ENCODE data around the gene RGS11. TPM values are rescaled to one million over a fixed set of nuclear protein-coding genes. Genes with fewer than 3 reads are reported as not detected.
A peak's percentile ranks its signal among the peaks of the same experiment; 100 is the strongest.

The RGS11 gene
- total and polyA plus RNA-seq, 2 of the 4 experiments (the other 2 are of a cell fraction) = under 0.01 to 0.48 TPM

DNA sequence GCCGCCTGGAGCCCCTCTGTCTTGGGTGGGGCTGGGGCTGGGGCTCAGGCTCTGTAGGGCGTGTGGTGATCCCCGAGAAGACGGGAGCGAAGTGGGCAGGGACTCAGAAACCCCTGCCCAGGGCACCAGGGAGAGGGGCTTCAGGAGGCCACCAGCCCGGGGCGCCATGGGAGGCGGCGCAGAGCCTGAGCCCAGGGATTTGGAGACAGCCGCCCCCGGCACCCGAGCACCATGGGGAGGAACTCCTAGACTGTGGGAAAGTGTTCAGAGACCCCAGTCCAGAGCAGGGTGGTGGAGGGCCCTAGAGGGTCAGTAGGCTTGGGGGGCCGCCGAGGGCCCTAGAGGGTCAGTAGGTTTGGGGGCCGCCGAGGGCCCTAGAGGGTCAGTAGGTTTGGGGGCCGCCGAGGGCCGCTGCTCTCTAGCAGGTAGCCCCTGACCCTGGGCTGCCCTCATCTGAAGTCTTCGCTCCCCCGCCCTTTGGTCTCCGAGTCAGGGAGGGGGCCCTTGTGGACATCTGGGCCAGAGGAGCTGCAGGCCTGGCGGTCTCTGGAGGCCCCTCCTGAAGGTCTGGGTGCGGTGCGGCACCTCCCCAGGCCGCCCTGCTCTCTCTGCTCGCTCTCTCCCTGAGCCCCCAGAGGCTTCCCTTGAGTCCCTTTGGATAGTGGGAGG is 5.4 kb upstream of the RGS11 start:
- Histone ChIP-seq H2AK9ac (replicated peaks; ENCODE audit: low read depth, low read length, poor library complexity) (no peak overlapping the region), H3K27ac (ENCODE audit: insufficient read depth, low read length) (no peak overlapping the region), H4K20me1 (ENCODE audit: insufficient read depth, low read length) (no peaks in the 10 kb centered on the region; the same call in 1 of the 2 replicates), H3K18ac (ENCODE audit: low read depth, low read length) (no peak overlapping the region), H4K8ac (ENCODE audit: low read depth in 2 of 2, low read length in 2 of 2) (no peak overlapping the region), H3K56ac (ENCODE audit: extremely low read depth, insufficient read depth, low read length) (no peak overlapping the region), H2BK120ac (ENCODE audit: low read depth, low read length) (no peak overlapping the region), H3K4me1 (ENCODE audit: control insufficient read depth, insufficient read depth, low read length) (no peaks in the 10 kb centered on the region), H3K23ac (ENCODE audit: low read depth, low read length) (no peak overlapping the region), H4K5ac (ENCODE audit: low read depth, low read length) (no peak overlapping the region), H2BK15ac (ENCODE audit: low read depth, low read length) (no peak overlapping the region), H3K36me3 (ENCODE audit: control insufficient read depth, insufficient read depth, low read length) (no peaks in the 10 kb centered on the region), H4K91ac (ENCODE audit: insufficient read depth, low read depth, low read length) (no peak overlapping the region), H3K27me3 (ENCODE audit: control insufficient read depth, insufficient read depth, low read length) (peaks cover 38% of the 10 kb centered on the region), H3K4me3 (ENCODE audit: insufficient read depth, low read depth, low read length) (no peak overlapping the region), H3K9me3 (ENCODE audit: control insufficient read depth, insufficient read depth, low read length) (no peaks in the 10 kb centered on the region), H2BK5ac (ENCODE audit: low read depth, low read length, poor library complexity, severe bottlenecking) (no peak overlapping the region), H3K9ac (ENCODE audit: low read depth, low read length) (no peak overlapping the region), H2AK5ac (ENCODE audit: low read depth, low read length) (no peak overlapping the region), H2BK20ac (ENCODE audit: low read depth, low read length) (no peak overlapping the region), H3K4ac (ENCODE audit: low read depth, low read length) (no peak overlapping the region), H3K4me2 (ENCODE audit: low read depth, low read length) (no peak overlapping the region; the same call in 1 of the 2 replicates), H3K79me1 (ENCODE audit: low read depth in 1 of 2, low read length in 2 of 2) (no peaks in the 10 kb centered on the region), H3K9me1 (ENCODE audit: insufficient read depth, low read length) (no peaks in the 10 kb centered on the region), H2AFZ (replicated peaks; ENCODE audit: low read length, poor library complexity) (peak overlapping the region; percentile 63), H3K14ac (replicated peaks; ENCODE audit: low read depth, low read length) (no peak overlapping the region)
- dilution Hi-C loops (cut with HindIII; ENCODE audit: low sequenced_read_pairs, unreplicated experiment) = no loop called here
- CTCF ChIA-PET = no interaction called here
- in situ Hi-C loops (cut with MboI; ENCODE audit: low sequenced_read_pairs) = no loop called here
- 20% methylated on average over 16 of the region's 27 CpGs; no CpG with 5 or more reads in 1 of the 2 experiments for whole genome bisulfite sequencing, 2 experiments (ENCODE audit: extremely low coverage in 2 of 2, insufficient read length in 1 of 2)
- no TSS peak for BruUV-seq (replicated peaks)
- TF ChIP-seq, protein P1, sequence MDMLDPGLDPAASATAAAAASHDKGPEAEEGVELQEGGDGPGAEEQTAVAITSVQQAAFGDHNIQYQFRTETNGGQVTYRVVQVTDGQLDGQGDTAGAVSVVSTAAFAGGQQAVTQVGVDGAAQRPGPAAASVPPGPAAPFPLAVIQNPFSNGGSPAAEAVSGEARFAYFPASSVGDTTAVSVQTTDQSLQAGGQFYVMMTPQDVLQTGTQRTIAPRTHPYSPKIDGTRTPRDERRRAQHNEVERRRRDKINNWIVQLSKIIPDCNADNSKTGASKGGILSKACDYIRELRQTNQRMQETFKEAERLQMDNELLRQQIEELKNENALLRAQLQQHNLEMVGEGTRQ (IDR thresholded peaks at IDR 0.05; ENCODE audit: low read depth, low read length) = no peak
- intact Hi-C loops (cut with micrococcal nuclease) = no loop called here
- ATAC-seq (ENCODE audit: low read depth) (no peak), DNase-seq (no peak)
- POLR2A ChIA-PET (ENCODE audit: unreplicated experiment) = no interaction called here
